Measurements from ENCODE around the gene IFNA5.

IFNA5 gene

GRCh38 chr9:21289848-21290247, 15.3 kb downstream of the IFNA5 start:
- Histone ChIP-seq H3K36me3 (ENCODE audit: insufficient read depth, low read length) (no peaks in the 10 kb centered on the region), H3K9ac (ENCODE audit: low read depth, low read length) (no peak overlapping the region), H3K27me3 (ENCODE audit: insufficient read depth, low read length) (peaks cover 34% of the 10 kb centered on the region), H3K27ac (ENCODE audit: low read depth, low read length) (no peak overlapping the region), H3K4me3 (ENCODE audit: low read length) (no peak overlapping the region), H3K9me3 (ENCODE audit: insufficient read depth, low read depth, low read length) (no peaks in the 10 kb centered on the region), H3K4me1 (ENCODE audit: insufficient read depth, low read length) (no peaks in the 10 kb centered on the region)
- 45% methylated on average over 1 of the region's 2 CpGs for WGBS

- H3K9ac ChIP-seq (ENCODE audit: low read depth, low read length), result no peak overlapping the region
- H3K27ac ChIP-seq (ENCODE audit: low read depth, low read length), result no peak overlapping the region
- H3K4me1 ChIP-seq (ENCODE audit: insufficient read depth, low read length), result no peaks in the 10 kb centered on the region
- peaks cover 18% of the 10 kb centered on the region for H3K27me3 ChIP-seq (ENCODE audit: insufficient read depth, low read length)
- H3K4me3 ChIP-seq (ENCODE audit: low read length), result no peak overlapping the region
- no peaks in the 10 kb centered on the region for H3K36me3 ChIP-seq (ENCODE audit: insufficient read depth, low read length)
- H3K9me3 ChIP-seq (ENCODE audit: insufficient read depth, low read depth, low read length), result no peaks in the 10 kb centered on the region
- 91% methylated on average over 2 of the region's 3 CpGs for WGBS
Measured at GRCh38 chr9:21287280-21287679, 17.8 kb downstream of the IFNA5 start.

GRCh38 chr9:21286659-21287058, 18.5 kb downstream of the IFNA5 start:
- H3K4me3 ChIP-seq (ENCODE audit: low read length), result no peak overlapping the region
- 80% methylated on average over 5 of the region's 5 CpGs for WGBS
- H3K4me1 ChIP-seq (ENCODE audit: insufficient read depth, low read length), result no peaks in the 10 kb centered on the region
- H3K9ac ChIP-seq (ENCODE audit: low read depth, low read length), result no peak overlapping the region
- H3K9me3 ChIP-seq (ENCODE audit: insufficient read depth, low read depth, low read length), result no peaks in the 10 kb centered on the region
- H3K27ac ChIP-seq (ENCODE audit: low read depth, low read length), result no peak overlapping the region
- peaks cover 17% of the 10 kb centered on the region for H3K27me3 ChIP-seq (ENCODE audit: insufficient read depth, low read length)
- H3K36me3 ChIP-seq (ENCODE audit: insufficient read depth, low read length), result no peaks in the 10 kb centered on the region

GRCh38 chr9:21286099-21286498, 19.0 kb downstream of the IFNA5 start:
- H3K4me1 ChIP-seq (ENCODE audit: insufficient read depth, low read length), result no peaks in the 10 kb centered on the region
- H3K36me3 ChIP-seq (ENCODE audit: insufficient read depth, low read length), result no peaks in the 10 kb centered on the region
- no peak overlapping the region for H3K9ac ChIP-seq (ENCODE audit: low read depth, low read length)
- H3K27me3 ChIP-seq (ENCODE audit: insufficient read depth, low read length), result peaks cover 19% of the 10 kb centered on the region
- 100% methylated on average over 5 of the region's 5 CpGs for WGBS
- no peak overlapping the region for H3K27ac ChIP-seq (ENCODE audit: low read depth, low read length)
- H3K4me3 ChIP-seq (ENCODE audit: low read length), result no peak overlapping the region
- no peaks in the 10 kb centered on the region for H3K9me3 ChIP-seq (ENCODE audit: insufficient read depth, low read depth, low read length)

GRCh38 chr9:21281275-21281674, 23.8 kb downstream of the IFNA5 start:
- Histone ChIP-seq H3K36me3 (ENCODE audit: insufficient read depth, low read length) (no peaks in the 10 kb centered on the region), H3K9ac (ENCODE audit: low read depth, low read length) (no peak overlapping the region), H3K27ac (ENCODE audit: low read depth, low read length) (no peak overlapping the region), H3K27me3 (ENCODE audit: insufficient read depth, low read length) (peaks cover 36% of the 10 kb centered on the region), H3K4me1 (ENCODE audit: insufficient read depth, low read length) (no peaks in the 10 kb centered on the region), H3K9me3 (ENCODE audit: insufficient read depth, low read depth, low read length) (no peaks in the 10 kb centered on the region), H3K4me3 (ENCODE audit: low read length) (no peak overlapping the region)
- 84% methylated on average over 2 of the region's 2 CpGs for WGBS

GRCh38 chr9:21268347-21268657, 36.8 kb downstream of the IFNA5 start:
- H3K9ac ChIP-seq (ENCODE audit: low read depth, low read length), result no peak overlapping the region
- peaks cover 76% of the 10 kb centered on the region for H3K27me3 ChIP-seq (ENCODE audit: insufficient read depth, low read length)
- no peaks in the 10 kb centered on the region for H3K36me3 ChIP-seq (ENCODE audit: insufficient read depth, low read length)
- no peak overlapping the region for H3K27ac ChIP-seq (ENCODE audit: low read depth, low read length)
- H3K4me3 ChIP-seq (ENCODE audit: low read length), result no peak overlapping the region
- no peaks in the 10 kb centered on the region for H3K9me3 ChIP-seq (ENCODE audit: insufficient read depth, low read depth, low read length)
- H3K4me1 ChIP-seq (ENCODE audit: insufficient read depth, low read length), result no peaks in the 10 kb centered on the region
- 42% methylated on average over 2 of the region's 2 CpGs for WGBS

- H3K4me1 ChIP-seq (ENCODE audit: insufficient read depth, low read length), result no peaks in the 10 kb centered on the region
- H3K9ac ChIP-seq (ENCODE audit: low read depth, low read length), result no peak overlapping the region
- no peak overlapping the region for H3K4me3 ChIP-seq (ENCODE audit: low read length)
- peaks cover 81% of the 10 kb centered on the region for H3K27me3 ChIP-seq (ENCODE audit: insufficient read depth, low read length)
- WGBS, result 71% methylated on average over 4 of the region's 4 CpGs
- no peak overlapping the region for H3K27ac ChIP-seq (ENCODE audit: low read depth, low read length)
- H3K36me3 ChIP-seq (ENCODE audit: insufficient read depth, low read length), result no peaks in the 10 kb centered on the region
- no peaks in the 10 kb centered on the region for H3K9me3 ChIP-seq (ENCODE audit: insufficient read depth, low read depth, low read length)
Measured at GRCh38 chr9:21267485-21268346, 37.4 kb downstream of the IFNA5 start.

- WGBS, result 26% methylated on average over 3 of the region's 3 CpGs
- Histone ChIP-seq H3K4me1 (ENCODE audit: insufficient read depth, low read length) (no peaks in the 10 kb centered on the region), H3K27me3 (ENCODE audit: insufficient read depth, low read length) (peaks cover 88% of the 10 kb centered on the region), H3K9me3 (ENCODE audit: insufficient read depth, low read depth, low read length) (no peaks in the 10 kb centered on the region), H3K27ac (ENCODE audit: low read depth, low read length) (no peak overlapping the region), H3K4me3 (ENCODE audit: low read length) (no peak overlapping the region), H3K9ac (ENCODE audit: low read depth, low read length) (no peak overlapping the region), H3K36me3 (ENCODE audit: insufficient read depth, low read length) (no peaks in the 10 kb centered on the region)
Measured at GRCh38 chr9:21266733-21267484, 38.2 kb downstream of the IFNA5 start.

GRCh38 chr9:21265421-21266189, 39.5 kb downstream of the IFNA5 start:
- WGBS, result no CpG with 5 or more reads among the region's 1 CpG

GRCh38 chr9:21255538-21256212, 49.4 kb downstream of the IFNA5 start:
- peaks cover 10% of the 10 kb centered on the region; the same call in 1 of the 2 replicates for H3K9me3 ChIP-seq (ENCODE audit: insufficient read depth, low read depth, low read length)
- WGBS, result 91% methylated on average over 5 of the region's 5 CpGs
- H3K27ac ChIP-seq (ENCODE audit: low read depth, low read length), result no peak overlapping the region
- no peak overlapping the region for H3K4me3 ChIP-seq (ENCODE audit: low read length)
- H3K27me3 ChIP-seq (ENCODE audit: insufficient read depth, low read length), result peaks cover 25% of the 10 kb centered on the region
- peaks cover 6% of the 10 kb centered on the region for H3K4me1 ChIP-seq (ENCODE audit: insufficient read depth, low read length)
- no peak overlapping the region for H3K9ac ChIP-seq (ENCODE audit: low read depth, low read length)
- H3K36me3 ChIP-seq (ENCODE audit: insufficient read depth, low read length), result no peaks in the 10 kb centered on the region

More at GRCh38 chr9:21265421-21266189, 39.5 kb downstream of the IFNA5 start:
- Histone ChIP-seq H3K4me1 (ENCODE audit: insufficient read depth, low read length) (no peaks in the 10 kb centered on the region), H3K9ac (ENCODE audit: low read depth, low read length) (no peak overlapping the region), H3K36me3 (ENCODE audit: insufficient read depth, low read length) (no peaks in the 10 kb centered on the region), H3K27ac (ENCODE audit: low read depth, low read length) (no peak overlapping the region), H3K9me3 (ENCODE audit: insufficient read depth, low read depth, low read length) (no peaks in the 10 kb centered on the region), H3K27me3 (ENCODE audit: insufficient read depth, low read length) (peaks cover 95% of the 10 kb centered on the region), H3K4me3 (ENCODE audit: low read length) (no peak overlapping the region)
